Upper lobe of left lung (tissue), 6 donors: ENCODE data around the gene NOM1. TPM values are rescaled to one million over a fixed set of nuclear protein-coding genes. Genes with fewer than 3 reads are reported as not detected.

Source experiments
- ATAC-seq, 2 donors: fragments of 200-7000 bp; cut with Tn5 transposase; one replicate each; pipeline ENCODE4 v1.9.1; 2022; ENCODE audit warnings: mild to moderate bottlenecking in 2 of 2, moderate library complexity in 2 of 2; ENCODE audit not compliant: low FRiP score in 2 of 2
- DNase-seq, 2 donors: peaks; one replicate each; pipeline ENCODE4 v3.0.0-alpha.2; 2019 to 2020
- H3K27ac ChIP-seq, 4 donors: fragments of 200-600 bp; sonication (generic); one replicate each; pipeline ENCODE4 v1.5.1; 2016 to 2019
- H3K27me3 ChIP-seq, 4 donors: fragments of 200-600 bp; sonication (generic); one replicate each; pipeline ENCODE4 v1.5.1; 2017 to 2019
- H3K36me3 ChIP-seq, 4 donors: fragments of 200-600 bp; sonication (generic); one replicate each; pipeline ENCODE4 v1.5.1; 2016 to 2019
- H3K4me1 ChIP-seq, 4 donors: fragments of 200-600 bp; sonication (generic); one replicate each; pipeline ENCODE4 v1.5.1; 2018 to 2019
- H3K4me3 ChIP-seq, 4 donors: fragments of 200-600 bp; sonication (generic); one replicate each; pipeline ENCODE4 v1.5.1; 2017 to 2019; ENCODE audit warnings: mild to moderate bottlenecking in 2 of 4, moderate library complexity in 1 of 4
- H3K9me3 ChIP-seq, 4 donors: fragments of 200-600 bp; sonication (generic); one replicate each; pipeline ENCODE4 v1.5.1; 2018 to 2019
- CTCF ChIP-seq, 6 experiments: fragments of 450-650 bp in 4 of 6; fragments of 200-600 bp in 2 of 6; sonication (generic) in 2 of 6; IDR thresholded peaks; one replicate each; pipeline ENCODE4 v1.5.1; 2016 to 2019; ENCODE audit warnings: antibody characterized with exemption in 6 of 6
- EP300 ChIP-seq, 4 donors: sonication (generic); formaldehyde crosslinking; IDR thresholded peaks; one replicate each; pipeline ENCODE4 v1.5.1; 2017; ENCODE audit warnings: antibody characterized with exemption in 4 of 4, control low read depth in 2 of 4
- POLR2A ChIP-seq, 4 donors: fragments of 450-650 bp; IDR thresholded peaks; one replicate each; pipeline ENCODE4 v1.5.1; 2016 to 2017; ENCODE audit warnings: antibody characterized with exemption in 4 of 4, mild to moderate bottlenecking in 2 of 4
- POLR2AphosphoS5 ChIP-seq, 2 donors: sonication (generic); formaldehyde crosslinking; IDR thresholded peaks; one replicate each; pipeline ENCODE4 v1.5.1; 2017; ENCODE audit warnings: antibody characterized with exemption in 2 of 2
- WGBS, 2 donors: methylation state at CpG; one replicate each; pipeline ENCODE4 v1.1.5; 2017 to 2018; 5-methylcytosine and 5-hydroxymethylcytosine counted together
- total RNA-seq, 6 donors: library from RNA; depleted of rRNA in 4 of 6; stranded (reverse); fragments of >200 nt in 4 of 6; gene quantifications; one replicate each; pipeline versions ENCODE4 v1.1.0 to v1.2.1, GENCODE V29; 2016 to 2021
- donor health status: DM: no; HTN: no; CAD: no; lungs with moderate emphysema.
- donor health status: DM: no; HTN: yes; CAD: no; lungs with severe emphysema.

NOM1 gene
- total RNA-seq, 6 donors from 2014 or later: 18.7 to 49.2 (median 22.8) TPM

GRCh38 chr7:156964971-156965370 lies 15.5 kb downstream of the NOM1 start:
- WGBS, 2 donors: 92 to 95% methylated on average over 11 of the region's 11 CpGs
- Histone ChIP-seq H3K27ac (no peak overlapping the region), H3K4me1 (no peaks in the 10 kb centered on the region), H3K4me3 (no peak overlapping the region), H3K9me3 (no peaks in the 10 kb centered on the region), H3K27me3 (no peaks in the 10 kb centered on the region), H3K36me3 (peaks cover 41 to 99% (median 82%) of the 10 kb centered on the region in 4 donors)
- no peak for TF ChIP-seq CTCF (IDR thresholded peaks at IDR 0.05)
- no peak for TF ChIP-seq POLR2AphosphoS5 (IDR thresholded peaks at IDR 0.05)
- no peak for TF ChIP-seq POLR2A (IDR thresholded peaks at IDR 0.05)
- TF ChIP-seq EP300 (IDR thresholded peaks at IDR 0.05): no peak
- ATAC-seq: peak in 1 of 2 donors; percentile 4
- DNase-seq: no peak

GRCh38 chr7:156966387-156966786 lies 16.9 kb downstream of the NOM1 start:
- 93 to 98% methylated on average over 7 to 8 of the region's 8 CpGs for WGBS, 2 donors
- TF ChIP-seq POLR2A (IDR thresholded peaks at IDR 0.05): no peak
- TF ChIP-seq EP300 (IDR thresholded peaks at IDR 0.05): no peak
- no peak for TF ChIP-seq POLR2AphosphoS5 (IDR thresholded peaks at IDR 0.05)
- TF ChIP-seq CTCF (IDR thresholded peaks at IDR 0.05): no peak
- ATAC-seq: no peak
- Histone ChIP-seq H3K27ac (no peak overlapping the region), H3K9me3 (no peaks in the 10 kb centered on the region), H3K4me3 (no peak overlapping the region), H3K27me3 (no peaks in the 10 kb centered on the region), H3K4me1 (no peaks in the 10 kb centered on the region), H3K36me3 (peaks cover 29 to 96% (median 77%) of the 10 kb centered on the region in 4 donors)
- no peak for DNase-seq

- Histone ChIP-seq H3K27ac (no peak overlapping the region), H3K4me1 (no peaks in the 10 kb centered on the region), H3K27me3 (no peaks in the 10 kb centered on the region), H3K4me3 (no peak overlapping the region), H3K9me3 (no peaks in the 10 kb centered on the region), H3K36me3 (peaks cover 17 to 86% (median 62%) of the 10 kb centered on the region in 4 donors)
- WGBS, 2 donors: 97% methylated on average over 27 of the region's 27 CpGs
- TF ChIP-seq CTCF (IDR thresholded peaks at IDR 0.05) (no peak), POLR2AphosphoS5 (IDR thresholded peaks at IDR 0.05) (no peak), EP300 (IDR thresholded peaks at IDR 0.05) (no peak), POLR2A (IDR thresholded peaks at IDR 0.05) (no peak)
- ATAC-seq (no peak), DNase-seq (peak in 1 of 2 donors; percentile 51)
Measured at GRCh38 chr7:156968183-156968582, 18.7 kb downstream of the NOM1 start.

- peaks cover 10 to 68% (median 44%) of the 10 kb centered on the region in 4 donors for H3K36me3 ChIP-seq
- no peak for ATAC-seq
- no peaks in the 10 kb centered on the region for H3K9me3 ChIP-seq
- 72 to 85% methylated on average over 3 of the region's 3 CpGs for WGBS, 2 donors
- H3K27ac ChIP-seq: no peak overlapping the region
- no peaks in the 10 kb centered on the region for H3K4me1 ChIP-seq
- no peak for DNase-seq
- H3K4me3 ChIP-seq: no peak overlapping the region
- TF ChIP-seq CTCF (IDR thresholded peaks at IDR 0.05): peak in 1 of 6 experiments; percentile 7
- TF ChIP-seq POLR2A (IDR thresholded peaks at IDR 0.05): no peak
- H3K27me3 ChIP-seq: no peaks in the 10 kb centered on the region
Measured at GRCh38 chr7:156969972-156970420, 20.5 kb downstream of the NOM1 start.

- Histone ChIP-seq H3K36me3 (peaks cover 0 to 15% (median 7%) of the 10 kb centered on the region in 4 donors), H3K27me3 (no peaks in the 10 kb centered on the region), H3K9me3 (peaks cover 0 to 9% (median 5%) of the 10 kb centered on the region in 4 donors), H3K27ac (no peak overlapping the region), H3K4me1 (no peaks in the 10 kb centered on the region), H3K4me3 (no peak overlapping the region)
- WGBS, 2 donors: 95 to 98% methylated on average over 5 of the region's 5 CpGs
- ATAC-seq (no peak), DNase-seq (no peak)
- TF ChIP-seq CTCF (IDR thresholded peaks at IDR 0.05) (no peak), POLR2AphosphoS5 (IDR thresholded peaks at IDR 0.05) (no peak), POLR2A (IDR thresholded peaks at IDR 0.05) (no peak)
Measured at GRCh38 chr7:156975620-156976019, 26.1 kb downstream of the NOM1 start.
